PC-9 (cell line): Measurements from ENCODE around the gene ATP2B2. TPM values are rescaled to one million over a fixed set of nuclear protein-coding genes. Genes with fewer than 3 reads are reported as not detected.

Experiments used
- BruUV-seq: library from RNA; stranded (reverse); fragments of 400-500 nt; replicated peaks from 2 replicates; lab custom pipeline; 2021; lab: Mats Ljungman, UMichigan
- CTCF ChIA-PET: fragments of 300-600 bp; sonication (Branson Sonifier 250); formaldehyde crosslinking; loops from one replicate; lab custom pipeline; 2022; ENCODE audit warnings: antibody characterized with exemption; lab: Charles Lee
- POLR2A ChIA-PET: fragments of 300-600 bp; sonication (Branson Sonifier 250); formaldehyde crosslinking; loops from one replicate; lab custom pipeline; 2022; ENCODE audit warnings: antibody characterized with exemption; ENCODE audit not compliant: unreplicated experiment; lab: Charles Lee
- DNase-seq, 2 experiments: peaks; one replicate each; pipeline versions ENCODE4 v3.0.0 to v3.0.0-alpha.2; 2015 to 2022; ENCODE audit warnings: mixed read lengths in 1 of 2
- H2AFZ ChIP-seq: fragments of 200-600 bp; sonication (generic); 2 replicates; pipeline ENCODE4 v1.8.1; 2017; ENCODE audit warnings: antibody characterized with exemption
- H3F3A ChIP-seq: fragments of 200-600 bp; sonication (generic); 2 replicates; pipeline ENCODE4 v1.8.1; 2017; ENCODE audit warnings: antibody characterized with exemption, mild to moderate bottlenecking, low read depth; ENCODE audit not compliant: insufficient read depth
- H3K27ac ChIP-seq: fragments of 200-600 bp; sonication (generic); 2 replicates; pipeline ENCODE4 v1.6.1; 2016; ENCODE audit warnings: mixed run types
- H3K27me3 ChIP-seq: fragments of 200-600 bp; sonication (generic); 2 replicates; pipeline ENCODE4 v1.6.1; 2016; ENCODE audit warnings: low read depth, mixed run types; ENCODE audit not compliant: insufficient read depth
- H3K36me3 ChIP-seq: fragments of 200-600 bp; sonication (generic); 2 replicates; pipeline ENCODE4 v1.6.1; 2016; ENCODE audit warnings: low read depth, mixed run types
- H3K4me1 ChIP-seq: fragments of 200-600 bp; sonication (generic); replicated peaks from 2 replicates; pipeline ENCODE4 v1.6.1; 2016; ENCODE audit warnings: mixed run types; ENCODE audit not compliant: insufficient read depth
- H3K4me2 ChIP-seq: fragments of 200-600 bp; sonication (generic); 2 replicates; pipeline ENCODE4 v1.6.1; 2017; ENCODE audit warnings: mixed run types
- H3K4me3 ChIP-seq: fragments of 200-600 bp; sonication (generic); 2 replicates; pipeline ENCODE4 v1.6.1; 2016; ENCODE audit warnings: mixed run types
- H3K79me2 ChIP-seq: fragments of 200-600 bp; sonication (generic); 2 replicates; pipeline ENCODE4 v1.6.1; 2017; ENCODE audit warnings: low read depth, mixed run types
- H3K9me2 ChIP-seq: fragments of 200-600 bp; sonication (generic); 2 replicates; pipeline ENCODE4 v1.8.1; 2017; ENCODE audit warnings: mild to moderate bottlenecking; ENCODE audit not compliant: insufficient read depth
- H3K9me3 ChIP-seq: fragments of 200-600 bp; sonication (generic); 2 replicates; pipeline ENCODE4 v1.8.1; 2016; ENCODE audit warnings: low read depth; ENCODE audit not compliant: insufficient read depth
- H4K20me1 ChIP-seq: fragments of 200-600 bp; sonication (generic); 2 replicates; pipeline ENCODE4 v1.8.1; 2017; ENCODE audit not compliant: insufficient read depth
- CTCF ChIP-seq: fragments of 200-600 bp; sonication (generic); conservative IDR thresholded peaks from 2 replicates; pipeline ENCODE4 v1.6.1; 2017; ENCODE audit warnings: mixed run types, antibody characterized with exemption, mild to moderate bottlenecking, moderate library complexity
- EZH2 ChIP-seq: fragments of 200-600 bp; sonication (generic); IDR thresholded peaks from 2 replicates; pipeline ENCODE4 v1.8.0; 2017; ENCODE audit warnings: antibody characterized with exemption, low read depth
- intact Hi-C: fragments of 100-400 bp; cut with micrococcal nuclease; formaldehyde crosslinking; loops from one replicate; pipeline ENCODE4 v1.10.0; 2022; ENCODE audit not compliant: unreplicated experiment
- total RNA-seq: library from RNA; stranded (reverse); gene quantifications from 2 replicates; pipeline ENCODE4 v1.2.3, GENCODE V29; 2021

ATP2B2 gene
- total RNA-seq, 1 experiment from 2014 or later, result not detected

DNA sequence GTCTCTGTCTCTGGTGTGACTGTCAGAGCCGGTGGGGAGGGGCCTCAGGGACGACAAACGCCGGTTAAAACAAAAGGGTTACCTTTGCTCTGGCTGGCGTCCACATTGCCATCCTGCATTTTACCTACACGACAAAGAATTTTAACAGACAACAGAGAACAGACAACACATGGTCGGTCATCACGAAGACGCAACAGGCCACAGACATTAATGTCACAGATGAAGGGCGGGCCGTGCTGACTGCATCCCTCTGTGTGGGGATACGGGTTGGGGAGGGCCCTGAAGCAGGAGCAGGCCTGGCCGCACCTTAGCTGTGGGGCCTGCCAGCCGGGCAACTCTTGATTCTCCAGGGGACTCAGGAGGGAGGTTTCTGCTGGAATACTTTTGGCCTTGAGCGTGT, 126.2 kb downstream of the ATP2B2 start:
- no peak for DNase-seq
- H3K4me3 ChIP-seq, result no peak overlapping the region
- H2AFZ ChIP-seq, result no peak overlapping the region
- no peaks in the 10 kb centered on the region for H3K4me1 ChIP-seq
- TF ChIP-seq CTCF, result no peak
- no peak for TF ChIP-seq EZH2
- H3F3A ChIP-seq, result no peaks in the 10 kb centered on the region
- intact Hi-C loops, result no loop called here
- H3K9me2 ChIP-seq, result no peaks in the 10 kb centered on the region
- no peaks in the 10 kb centered on the region for H3K9me3 ChIP-seq
- no peaks in the 10 kb centered on the region for H3K36me3 ChIP-seq
- no TSS peak for BruUV-seq
- no peak overlapping the region for H3K27ac ChIP-seq
- H3K79me2 ChIP-seq, result no peaks in the 10 kb centered on the region
- peaks cover 96% of the 10 kb centered on the region for H3K27me3 ChIP-seq
- POLR2A ChIA-PET, result no interaction called here
- H4K20me1 ChIP-seq, result no peaks in the 10 kb centered on the region
- H3K4me2 ChIP-seq, result no peak overlapping the region
- CTCF ChIA-PET, result no interaction called here

DNA sequence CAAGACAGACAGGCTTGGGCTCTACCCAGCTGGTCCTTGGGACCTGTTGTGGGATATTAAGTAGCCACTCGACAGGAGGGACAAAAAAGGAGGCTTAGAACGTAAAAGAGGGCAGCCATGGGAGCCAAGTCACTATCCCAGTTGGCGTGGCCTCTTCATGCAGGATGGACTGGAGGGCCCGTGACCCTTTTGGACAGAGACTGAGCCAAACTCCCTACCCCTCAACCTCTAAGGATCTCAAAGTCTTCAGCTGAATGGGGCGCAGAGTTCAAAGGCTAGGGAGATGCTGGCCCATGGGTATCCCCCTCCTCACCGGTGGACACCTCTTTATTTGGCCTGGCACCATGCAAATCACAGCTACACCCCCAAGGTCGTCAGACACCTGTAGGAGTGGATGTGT, 126.6 kb downstream of the ATP2B2 start:
- Histone ChIP-seq H3K27me3 (peaks cover 92% of the 10 kb centered on the region), H3F3A (no peaks in the 10 kb centered on the region), H2AFZ (no peak overlapping the region), H3K4me3 (no peak overlapping the region), H3K79me2 (no peaks in the 10 kb centered on the region), H3K36me3 (no peaks in the 10 kb centered on the region), H3K9me3 (no peaks in the 10 kb centered on the region), H3K27ac (no peak overlapping the region), H3K4me2 (no peak overlapping the region), H3K9me2 (no peaks in the 10 kb centered on the region), H4K20me1 (no peaks in the 10 kb centered on the region), H3K4me1 (no peaks in the 10 kb centered on the region)
- no peak for DNase-seq
- CTCF ChIA-PET, result no interaction called here
- intact Hi-C loops, result no loop called here
- BruUV-seq, result no TSS peak
- POLR2A ChIA-PET, result no interaction called here
- no peak for TF ChIP-seq EZH2
- no peak for TF ChIP-seq CTCF

- DNase-seq, result no peak
- ChIA-PET POLR2A (no interaction called here), CTCF (no interaction called here)
- Histone ChIP-seq H3K27ac (no peak overlapping the region), H2AFZ (no peak overlapping the region), H3K79me2 (no peaks in the 10 kb centered on the region), H3K4me1 (no peaks in the 10 kb centered on the region), H3K9me2 (no peaks in the 10 kb centered on the region), H3K4me2 (no peak overlapping the region), H3K4me3 (no peak overlapping the region), H4K20me1 (no peaks in the 10 kb centered on the region), H3F3A (no peaks in the 10 kb centered on the region), H3K9me3 (no peaks in the 10 kb centered on the region), H3K36me3 (no peaks in the 10 kb centered on the region), H3K27me3 (peaks cover 87% of the 10 kb centered on the region)
- TF ChIP-seq CTCF (no peak), EZH2 (no peak)
- no TSS peak for BruUV-seq
- intact Hi-C loops, result no loop called here
Observed at GRCh38 chr3:10378246-10378645, 127.1 kb downstream of the ATP2B2 start.
